Esophagus (tissue), 2 donors: ENCODE results near the gene TMEM132D. TPM values are rescaled to one million over a fixed set of nuclear protein-coding genes. Genes with fewer than 3 reads are reported as not detected.

Source experiments
- H3K27ac ChIP-seq, 2 donors: one replicate each; pipeline ENCODE4 v1.5.1; 2013; ENCODE audit warnings: low read depth in 2 of 2, mild to moderate bottlenecking in 2 of 2, inconsistent platforms in 1 of 2, low read length in 1 of 2, moderate library complexity in 1 of 2
- H3K27me3 ChIP-seq, 2 donors: one replicate each; pipeline ENCODE4 v1.6.1; 2013; ENCODE audit warnings: low read length in 2 of 2, control low read depth in 1 of 2, mild to moderate bottlenecking in 1 of 2; ENCODE audit not compliant: insufficient read depth in 2 of 2, control insufficient read depth in 1 of 2
- H3K36me3 ChIP-seq, 2 donors: one replicate each; pipeline ENCODE4 v1.6.1; 2013; ENCODE audit warnings: low read length in 1 of 2; ENCODE audit not compliant: control insufficient read depth in 2 of 2, insufficient read depth in 2 of 2
- H3K4me1 ChIP-seq, 2 donors: one replicate each; pipeline ENCODE4 v1.6.1; 2013; ENCODE audit warnings: low read length in 1 of 2; ENCODE audit not compliant: control insufficient read depth in 2 of 2, insufficient read depth in 2 of 2
- H3K4me3 ChIP-seq, 2 donors: one replicate each; pipeline ENCODE4 v1.5.1; 2013; ENCODE audit warnings: low read length in 2 of 2, mild to moderate bottlenecking in 2 of 2, low read depth in 1 of 2, moderate library complexity in 1 of 2
- H3K9me3 ChIP-seq, 2 donors: one replicate each; pipeline ENCODE4 v1.6.1; 2013; ENCODE audit warnings: mild to moderate bottlenecking in 2 of 2, low read depth in 1 of 2, low read length in 1 of 2, moderate library complexity in 1 of 2; ENCODE audit not compliant: control insufficient read depth in 2 of 2, insufficient read depth in 1 of 2
- WGBS, 2 donors: extraction: QIAGEN DNeasy Blood & Tissue Kit; methylation state at CpG; one replicate each; pipeline ENCODE4 v1.1.7; 2013; 5-methylcytosine and 5-hydroxymethylcytosine counted together
- polyA plus RNA-seq, 2 donors: library from polyadenylated mRNA; stranded (reverse); fragments of 200-250 nt; gene quantifications; one replicate each; pipeline ENCODE4 v1.2.3, GENCODE V29; 2013
- donor health status: healthy with polysubstance abuse.
- donor health status: Bipolar disorder and iron deficiency.

The TMEM132D gene
- polyA plus RNA-seq, 2 donors = not detected

DNA sequence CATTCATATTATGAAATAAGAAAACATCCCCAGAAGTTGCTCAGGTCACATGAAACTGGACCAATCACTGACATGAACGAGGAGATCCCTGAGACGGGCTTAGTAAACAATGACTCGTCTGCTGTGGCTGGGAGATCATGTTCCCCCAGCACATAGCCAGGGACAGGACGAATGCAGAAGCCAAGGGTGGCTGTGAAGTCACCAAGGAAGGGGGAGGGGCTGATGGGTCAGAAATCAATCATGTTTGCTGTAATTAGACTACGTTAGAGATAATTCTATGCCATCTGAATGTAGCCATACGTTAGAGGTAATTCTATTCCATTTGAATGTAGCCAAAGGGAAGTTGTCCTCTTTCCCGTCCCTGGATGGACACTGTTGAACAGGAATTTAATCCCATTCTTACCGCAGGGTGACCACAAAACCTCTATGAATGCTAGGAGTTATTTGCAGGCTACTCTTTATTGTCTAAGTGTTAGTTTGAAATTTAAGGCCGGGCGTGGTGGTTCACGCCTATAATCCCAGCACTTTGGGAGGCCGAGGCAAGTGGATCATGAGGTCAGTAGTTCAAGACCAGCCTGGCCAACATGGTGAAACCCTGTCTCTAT, 332.9 kb downstream of the TMEM132D start:
- H3K27me3 ChIP-seq = no peaks in the 10 kb centered on the region
- H3K36me3 ChIP-seq = no peaks in the 10 kb centered on the region
- peaks cover 0 to 14% of the 10 kb centered on the region in 2 donors for H3K9me3 ChIP-seq
- H3K4me1 ChIP-seq = no peaks in the 10 kb centered on the region
- H3K4me3 ChIP-seq = no peak overlapping the region
- no peak overlapping the region for H3K27ac ChIP-seq
- WGBS, 2 donors = 66 to 68% methylated on average over 12 of the region's 12 CpGs

DNA sequence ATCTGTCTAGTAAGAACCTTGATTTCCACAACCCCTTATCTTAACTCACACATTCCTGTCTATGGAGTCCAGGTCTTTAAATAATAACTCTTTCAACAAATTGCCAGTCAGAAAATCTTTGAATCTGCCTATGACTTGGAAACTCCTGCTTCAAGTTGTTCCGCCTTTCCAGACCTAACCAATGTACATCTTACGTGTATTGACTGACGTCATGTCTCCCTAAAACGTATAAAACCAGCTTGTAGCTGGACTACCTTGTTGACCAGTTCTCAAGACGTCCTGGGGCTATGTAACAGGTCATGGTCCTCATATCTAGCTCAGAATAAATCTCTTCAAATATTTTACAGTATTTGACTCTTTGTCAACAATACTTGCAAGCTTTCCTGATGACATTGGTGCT, 337.0 kb downstream of the TMEM132D start:
- H3K9me3 ChIP-seq = peaks cover 0 to 3% of the 10 kb centered on the region in 2 donors
- H3K4me3 ChIP-seq = no peak overlapping the region
- H3K4me1 ChIP-seq = no peaks in the 10 kb centered on the region
- WGBS, 2 donors = 74 to 77% methylated on average over 5 of the region's 5 CpGs
- H3K27me3 ChIP-seq = no peaks in the 10 kb centered on the region
- H3K27ac ChIP-seq = no peak overlapping the region
- H3K36me3 ChIP-seq = no peaks in the 10 kb centered on the region

DNA sequence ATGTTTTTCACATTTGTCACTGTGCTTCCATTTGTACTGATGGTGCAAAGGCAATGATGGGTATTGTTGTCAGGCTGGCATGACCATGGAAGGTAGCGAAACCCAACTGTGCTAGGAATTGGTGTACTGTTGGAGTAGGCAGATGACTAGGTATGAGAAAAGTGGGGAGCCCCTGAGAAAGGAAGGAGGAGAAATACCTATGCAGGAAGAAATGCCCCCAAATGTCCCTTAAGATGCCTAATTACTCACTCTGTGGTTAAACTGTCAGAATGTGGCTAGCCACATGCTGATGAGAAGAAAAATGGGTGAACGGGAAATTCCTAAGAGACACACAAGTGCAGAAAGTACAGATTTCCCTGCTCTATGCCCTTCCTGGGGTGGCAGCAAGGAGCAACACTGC, 339.1 kb downstream of the TMEM132D start:
- no peaks in the 10 kb centered on the region for H3K27me3 ChIP-seq
- 80 to 81% methylated on average over 2 of the region's 2 CpGs for WGBS, 2 donors
- no peaks in the 10 kb centered on the region for H3K36me3 ChIP-seq
- H3K4me1 ChIP-seq = no peaks in the 10 kb centered on the region
- H3K4me3 ChIP-seq = no peak overlapping the region
- peaks cover 0 to 2% of the 10 kb centered on the region in 2 donors for H3K9me3 ChIP-seq
- no peak overlapping the region for H3K27ac ChIP-seq

DNA sequence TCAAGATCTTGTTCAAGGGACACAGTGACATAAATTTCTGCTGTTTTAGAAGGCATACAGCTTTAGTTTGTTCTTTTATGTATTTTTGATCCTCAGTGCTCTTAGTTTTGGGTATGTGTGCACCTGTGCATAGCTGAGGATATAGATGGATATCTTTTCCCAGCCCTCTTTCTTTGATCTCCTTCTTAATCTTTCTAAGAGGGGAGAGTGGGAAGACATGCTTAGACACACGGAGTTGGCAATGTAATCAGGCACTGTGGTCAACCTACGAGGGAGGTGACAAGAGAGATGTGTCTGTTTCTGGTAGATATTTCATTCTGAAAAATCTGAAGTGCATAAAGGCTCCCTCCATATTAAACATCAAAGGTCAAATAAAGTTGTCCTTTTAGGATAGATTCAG, 340.6 kb downstream of the TMEM132D start:
- peaks cover 0 to 6% of the 10 kb centered on the region in 2 donors for H3K9me3 ChIP-seq
- no peak overlapping the region for H3K4me3 ChIP-seq
- H3K27ac ChIP-seq = no peak overlapping the region
- no peaks in the 10 kb centered on the region for H3K36me3 ChIP-seq
- WGBS, 2 donors = 61 to 72% methylated on average over 2 of the region's 2 CpGs
- no peaks in the 10 kb centered on the region for H3K27me3 ChIP-seq
- H3K4me1 ChIP-seq = no peaks in the 10 kb centered on the region

DNA sequence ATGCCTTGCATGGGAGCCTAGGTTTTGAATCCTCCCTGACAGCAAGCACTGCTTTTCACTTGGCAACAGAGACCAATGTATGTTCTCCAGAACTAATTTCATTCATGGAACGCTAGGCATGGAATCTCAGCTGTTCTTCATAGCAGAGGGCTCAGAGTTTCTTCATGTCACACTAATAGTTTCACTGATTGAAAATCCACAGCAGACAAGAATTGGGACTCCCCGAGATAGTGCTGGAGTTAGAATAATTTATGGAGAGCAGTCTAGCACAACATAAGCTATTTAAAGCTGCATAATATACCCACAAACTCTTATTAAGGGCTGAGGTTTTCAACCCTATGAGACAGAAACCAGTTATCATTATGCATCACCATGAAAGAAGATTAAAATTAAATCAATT, 342.5 kb downstream of the TMEM132D start:
- Histone ChIP-seq H3K4me1 (no peaks in the 10 kb centered on the region), H3K27me3 (no peaks in the 10 kb centered on the region), H3K27ac (no peak overlapping the region), H3K9me3 (peaks cover 0 to 7% of the 10 kb centered on the region in 2 donors), H3K36me3 (no peaks in the 10 kb centered on the region), H3K4me3 (no peak overlapping the region)
- 75 to 79% methylated on average over 2 of the region's 2 CpGs for WGBS, 2 donors

DNA sequence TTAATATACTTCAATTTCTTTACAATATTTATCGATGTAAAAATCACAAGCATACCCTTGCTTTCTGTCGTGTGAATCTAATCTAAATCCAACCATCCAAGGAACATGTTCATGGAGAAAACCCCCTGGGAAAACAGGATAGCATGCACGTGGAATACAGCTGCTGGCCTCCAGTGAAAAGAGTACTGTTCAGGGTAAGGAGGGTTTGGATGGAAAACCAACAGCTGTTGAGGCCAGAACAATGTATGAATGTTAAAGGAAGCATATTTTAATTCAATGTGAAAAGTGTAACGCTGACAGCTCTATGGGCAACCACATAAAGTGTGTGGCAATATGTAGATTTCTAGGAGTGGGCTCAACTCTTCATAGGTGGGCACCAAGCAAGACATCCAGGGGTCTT, 344.0 kb downstream of the TMEM132D start:
- H3K4me3 ChIP-seq = no peak overlapping the region
- 70 to 74% methylated on average over 4 of the region's 4 CpGs for WGBS, 2 donors
- H3K27me3 ChIP-seq = no peaks in the 10 kb centered on the region
- H3K4me1 ChIP-seq = no peaks in the 10 kb centered on the region
- H3K27ac ChIP-seq = no peak overlapping the region
- H3K36me3 ChIP-seq = no peaks in the 10 kb centered on the region
- H3K9me3 ChIP-seq = peaks cover 0 to 7% of the 10 kb centered on the region in 2 donors

DNA sequence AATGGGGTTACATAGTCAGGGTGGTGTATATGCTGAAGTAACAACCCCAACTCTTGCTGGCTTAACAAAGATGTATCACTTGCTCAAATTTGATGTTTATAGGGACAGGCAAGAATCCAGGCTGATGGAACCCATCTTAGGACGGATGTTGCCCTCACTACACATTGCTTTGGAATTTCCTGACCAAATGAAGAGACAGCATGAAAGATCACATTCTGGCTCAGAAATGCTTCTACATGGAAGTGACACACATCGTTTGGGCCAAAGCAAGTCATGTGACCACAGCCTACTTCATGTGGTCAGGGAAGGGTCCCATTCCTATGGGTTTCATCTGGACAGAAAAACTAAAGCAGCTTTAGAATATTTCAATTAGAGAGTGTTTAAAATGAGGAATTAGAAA, 345.8 kb downstream of the TMEM132D start:
- WGBS, 2 donors = 47 to 60% methylated on average over 2 of the region's 2 CpGs
- H3K27ac ChIP-seq = no peak overlapping the region
- no peaks in the 10 kb centered on the region for H3K27me3 ChIP-seq
- H3K4me1 ChIP-seq = no peaks in the 10 kb centered on the region
- no peaks in the 10 kb centered on the region for H3K36me3 ChIP-seq
- H3K4me3 ChIP-seq = no peak overlapping the region
- peaks cover 0 to 11% of the 10 kb centered on the region in 2 donors for H3K9me3 ChIP-seq

DNA sequence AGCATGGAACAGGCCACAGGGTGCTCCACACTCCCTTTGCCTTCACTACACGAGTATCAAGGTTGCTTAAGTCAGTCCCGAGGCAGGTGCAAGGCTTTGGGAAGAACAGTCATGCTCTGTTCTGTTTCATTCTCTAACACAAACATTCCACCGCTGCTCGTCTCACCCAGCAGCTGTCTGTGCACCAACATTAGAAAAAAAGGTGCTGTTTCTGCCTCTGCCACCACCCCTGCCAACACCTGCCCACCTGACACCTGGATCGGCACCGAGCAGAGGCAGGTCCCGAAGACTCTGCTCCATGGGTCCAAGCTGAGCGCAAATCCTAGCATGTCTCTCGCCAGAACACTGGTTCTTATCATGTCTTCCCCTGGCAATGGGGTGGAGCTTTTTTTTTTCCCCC, 347.7 kb downstream of the TMEM132D start:
- H3K4me1 ChIP-seq = no peaks in the 10 kb centered on the region
- no peak overlapping the region for H3K4me3 ChIP-seq
- 66 to 67% methylated on average over 9 of the region's 9 CpGs for WGBS, 2 donors
- no peaks in the 10 kb centered on the region for H3K36me3 ChIP-seq
- no peaks in the 10 kb centered on the region for H3K27me3 ChIP-seq
- H3K27ac ChIP-seq = no peak overlapping the region
- peaks cover 0 to 14% of the 10 kb centered on the region in 2 donors for H3K9me3 ChIP-seq

DNA sequence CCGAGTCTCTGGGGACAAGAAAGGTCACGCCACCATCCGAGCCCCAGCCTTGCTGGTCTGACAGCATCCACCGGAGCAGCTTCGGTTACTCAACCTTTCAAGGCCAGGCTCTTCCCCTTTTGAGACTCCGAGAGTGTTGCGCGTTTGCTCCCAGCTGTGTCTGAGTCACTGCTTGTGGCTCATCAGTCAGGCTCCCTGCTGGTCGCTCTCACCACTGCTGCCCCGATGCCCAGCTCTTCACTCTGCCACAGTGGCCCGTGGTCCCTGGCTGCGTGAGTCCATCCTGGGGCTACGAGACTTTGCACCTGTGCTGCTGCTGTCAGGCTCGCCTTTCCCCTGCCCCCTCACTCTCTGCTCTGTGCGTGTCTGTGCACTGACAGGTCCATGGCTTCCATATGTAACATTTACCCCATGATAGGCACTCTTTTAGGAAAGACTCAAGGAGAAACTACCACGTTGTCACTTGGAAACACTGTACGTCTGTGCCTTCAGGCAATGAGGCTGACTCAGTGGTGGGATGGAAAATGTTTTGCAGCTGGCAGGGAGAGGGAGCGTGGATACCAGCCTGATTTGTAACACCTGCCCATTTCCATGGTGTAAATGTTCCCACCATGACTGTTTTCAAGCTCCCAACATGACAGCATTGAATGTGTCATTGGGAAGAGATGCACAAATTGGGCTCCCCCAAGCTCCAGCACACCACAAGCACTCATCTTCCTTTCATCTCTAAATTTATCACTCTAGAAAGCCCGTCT, 350.7 kb downstream of the TMEM132D start:
- Histone ChIP-seq H3K4me3 (no peak overlapping the region), H3K27me3 (no peaks in the 10 kb centered on the region), H3K9me3 (peaks cover 0 to 11% of the 10 kb centered on the region in 2 donors), H3K27ac (no peak overlapping the region), H3K36me3 (no peaks in the 10 kb centered on the region), H3K4me1 (no peaks in the 10 kb centered on the region)
- 84 to 85% methylated on average over 19 of the region's 19 CpGs for WGBS, 2 donors

DNA sequence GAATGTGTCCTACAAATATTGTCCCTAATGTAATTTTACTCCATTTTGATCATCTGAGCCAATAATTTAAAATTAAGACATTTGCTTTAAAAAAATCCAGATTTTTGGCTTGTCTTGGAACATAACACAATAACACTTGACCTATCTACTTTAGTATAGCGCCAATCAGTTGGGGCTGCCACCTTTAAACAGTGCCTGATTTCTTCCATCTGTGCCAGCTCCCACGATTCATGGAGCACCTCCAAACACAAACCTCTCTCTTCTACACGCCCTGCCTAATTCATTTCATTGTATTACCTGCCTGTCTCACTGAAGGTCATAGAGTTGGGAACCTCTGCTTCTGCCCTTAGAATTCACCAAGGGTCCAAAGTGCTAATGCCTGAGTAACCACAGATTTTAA, 352.4 kb downstream of the TMEM132D start:
- Histone ChIP-seq H3K27me3 (no peaks in the 10 kb centered on the region), H3K4me3 (no peak overlapping the region), H3K4me1 (no peaks in the 10 kb centered on the region), H3K27ac (no peak overlapping the region), H3K9me3 (peaks cover 3 to 9% of the 10 kb centered on the region in 2 donors), H3K36me3 (no peaks in the 10 kb centered on the region)
- WGBS, 2 donors = 56 to 63% methylated on average over 3 of the region's 3 CpGs
